Measurements from ENCODE around the gene INSYN2A.

DNA sequence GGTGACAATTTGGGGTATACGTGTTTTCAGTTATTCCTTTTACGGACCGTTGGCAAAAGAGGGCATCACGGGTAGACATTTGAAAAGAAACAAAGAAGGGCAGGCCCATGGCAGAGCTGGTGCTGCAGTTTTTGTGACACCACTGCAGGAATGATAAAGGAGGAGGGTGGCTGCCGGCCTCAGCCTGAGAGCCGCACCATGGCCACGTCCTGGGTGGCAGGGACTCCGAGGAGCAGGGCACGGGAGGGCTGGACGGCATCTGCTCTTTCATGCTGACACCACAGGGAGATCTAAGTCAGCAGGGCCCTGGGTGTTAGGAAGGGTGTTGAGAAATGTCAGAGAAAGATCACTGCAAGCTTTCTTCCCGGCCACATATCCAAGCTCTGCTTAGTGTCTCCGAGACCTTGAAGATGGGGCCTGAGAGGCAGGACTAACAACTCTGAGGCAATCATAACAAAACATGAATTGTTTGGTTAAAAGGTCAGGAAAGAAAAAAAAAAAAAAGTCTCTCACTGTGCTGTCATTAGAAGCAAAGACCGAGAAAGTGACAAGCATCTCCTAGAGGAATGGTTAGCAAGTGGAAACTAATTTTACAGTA is 36.6 kb downstream of the INSYN2A start:
- TF ChIP-seq, protein P1, sequence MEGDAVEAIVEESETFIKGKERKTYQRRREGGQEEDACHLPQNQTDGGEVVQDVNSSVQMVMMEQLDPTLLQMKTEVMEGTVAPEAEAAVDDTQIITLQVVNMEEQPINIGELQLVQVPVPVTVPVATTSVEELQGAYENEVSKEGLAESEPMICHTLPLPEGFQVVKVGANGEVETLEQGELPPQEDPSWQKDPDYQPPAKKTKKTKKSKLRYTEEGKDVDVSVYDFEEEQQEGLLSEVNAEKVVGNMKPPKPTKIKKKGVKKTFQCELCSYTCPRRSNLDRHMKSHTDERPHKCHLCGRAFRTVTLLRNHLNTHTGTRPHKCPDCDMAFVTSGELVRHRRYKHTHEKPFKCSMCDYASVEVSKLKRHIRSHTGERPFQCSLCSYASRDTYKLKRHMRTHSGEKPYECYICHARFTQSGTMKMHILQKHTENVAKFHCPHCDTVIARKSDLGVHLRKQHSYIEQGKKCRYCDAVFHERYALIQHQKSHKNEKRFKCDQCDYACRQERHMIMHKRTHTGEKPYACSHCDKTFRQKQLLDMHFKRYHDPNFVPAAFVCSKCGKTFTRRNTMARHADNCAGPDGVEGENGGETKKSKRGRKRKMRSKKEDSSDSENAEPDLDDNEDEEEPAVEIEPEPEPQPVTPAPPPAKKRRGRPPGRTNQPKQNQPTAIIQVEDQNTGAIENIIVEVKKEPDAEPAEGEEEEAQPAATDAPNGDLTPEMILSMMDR (IDR thresholded peaks at IDR 0.05; ENCODE audit: extremely low read depth in 1 of 2, insufficient read depth in 1 of 2, low read depth in 1 of 2, low read length in 2 of 2): no peak
- TF ChIP-seq JUN (IDR thresholded peaks at IDR 0.05; ENCODE audit: borderline replicate concordance, insufficient read depth, insufficient read length, low read depth): no peak
- TF ChIP-seq MYC (IDR thresholded peaks at IDR 0.05; ENCODE audit: low read depth, low read length): no peak
- no peak for TF ChIP-seq POLR2AphosphoS5 (IDR thresholded peaks at IDR 0.05; ENCODE audit: insufficient read depth, low read depth, low read length)
- TF ChIP-seq POLR2A (IDR thresholded peaks at IDR 0.05; ENCODE audit: low read depth, low read length): no peak
- no peak for TF ChIP-seq EZH2 (IDR thresholded peaks at IDR 0.05; ENCODE audit: borderline replicate concordance, low read depth, low read length, severe bottlenecking)
- TF ChIP-seq MAX (IDR thresholded peaks at IDR 0.05; ENCODE audit: insufficient read depth, insufficient read length): no peak
- TF ChIP-seq GATA2 (IDR thresholded peaks at IDR 0.05; ENCODE audit: insufficient read depth, insufficient read length, low read depth, low read length): no peak
